ENCODE measurements around the gene NBAS.

NBAS gene

GRCh38 chr2:15559379-15560139, 1.6 kb downstream of the NBAS start:
- Mint-ChIP-seq H3K4me1 (ENCODE audit: low read depth) (peaks cover 32% of the 10 kb centered on the region), H3K4me3 (no peak overlapping the region), H3K27me3 (no peaks in the 10 kb centered on the region), H3K36me3 (ENCODE audit: low read depth) (peaks cover 21% of the 10 kb centered on the region), H3K27ac (no peak overlapping the region), H3K9me3 (no peaks in the 10 kb centered on the region)
- intact Hi-C loops (cut with micrococcal nuclease) = no loop called here

- Mint-ChIP-seq H3K4me3 (no peak overlapping the region), H3K27me3 (no peaks in the 10 kb centered on the region), H3K4me1 (ENCODE audit: low read depth) (peaks cover 32% of the 10 kb centered on the region), H3K27ac (no peak overlapping the region), H3K36me3 (ENCODE audit: low read depth) (peaks cover 37% of the 10 kb centered on the region), H3K9me3 (no peaks in the 10 kb centered on the region)
- intact Hi-C loops (cut with micrococcal nuclease) = no loop called here
Observed at GRCh38 chr2:15557887-15558311, 3.2 kb downstream of the NBAS start.

- Mint-ChIP-seq H3K27me3 (no peaks in the 10 kb centered on the region), H3K4me3 (no peak overlapping the region), H3K4me1 (ENCODE audit: low read depth) (peaks cover 25% of the 10 kb centered on the region), H3K9me3 (no peaks in the 10 kb centered on the region), H3K36me3 (ENCODE audit: low read depth) (peaks cover 48% of the 10 kb centered on the region), H3K27ac (no peak overlapping the region)
- intact Hi-C loops (cut with micrococcal nuclease) = no loop called here
Observed at GRCh38 chr2:15556311-15556930, 4.7 kb downstream of the NBAS start.

GRCh38 chr2:15555760-15556193, 5.4 kb downstream of the NBAS start:
- Mint-ChIP-seq H3K27ac (no peak overlapping the region), H3K9me3 (no peaks in the 10 kb centered on the region), H3K27me3 (no peaks in the 10 kb centered on the region), H3K36me3 (ENCODE audit: low read depth) (peaks cover 43% of the 10 kb centered on the region), H3K4me3 (no peak overlapping the region), H3K4me1 (ENCODE audit: low read depth) (peaks cover 25% of the 10 kb centered on the region)
- intact Hi-C loops (cut with micrococcal nuclease) = no loop called here

- peaks cover 46% of the 10 kb centered on the region for H3K36me3 Mint-ChIP-seq (ENCODE audit: low read depth)
- no peak overlapping the region for H3K4me3 Mint-ChIP-seq
Observed at GRCh38 chr2:15554525-15555218, 6.5 kb downstream of the NBAS start.

GRCh38 chr2:15553951-15554350, 7.2 kb downstream of the NBAS start:
- no peak overlapping the region for H3K27ac Mint-ChIP-seq
- no peak overlapping the region for H3K4me3 Mint-ChIP-seq

More at GRCh38 chr2:15554525-15555218, 6.5 kb downstream of the NBAS start:
- intact Hi-C loops (cut with micrococcal nuclease) = no loop called here
- Mint-ChIP-seq H3K27ac (no peak overlapping the region), H3K27me3 (no peaks in the 10 kb centered on the region), H3K9me3 (no peaks in the 10 kb centered on the region), H3K4me1 (ENCODE audit: low read depth) (peaks cover 15% of the 10 kb centered on the region)

GRCh38 chr2:15553519-15553918, 7.6 kb downstream of the NBAS start:
- Mint-ChIP-seq H3K36me3 (ENCODE audit: low read depth) (peaks cover 58% of the 10 kb centered on the region), H3K4me3 (no peak overlapping the region), H3K27ac (no peak overlapping the region), H3K27me3 (no peaks in the 10 kb centered on the region), H3K4me1 (ENCODE audit: low read depth) (peaks cover 5% of the 10 kb centered on the region), H3K9me3 (no peaks in the 10 kb centered on the region)
- intact Hi-C loops (cut with micrococcal nuclease) = no loop called here

More at GRCh38 chr2:15553951-15554350, 7.2 kb downstream of the NBAS start:
- peaks cover 7% of the 10 kb centered on the region for H3K4me1 Mint-ChIP-seq (ENCODE audit: low read depth)
- peaks cover 54% of the 10 kb centered on the region for H3K36me3 Mint-ChIP-seq (ENCODE audit: low read depth)
- H3K9me3 Mint-ChIP-seq = no peaks in the 10 kb centered on the region
- H3K27me3 Mint-ChIP-seq = no peaks in the 10 kb centered on the region
- intact Hi-C loops (cut with micrococcal nuclease) = no loop called here

- no peaks in the 10 kb centered on the region for H3K27me3 Mint-ChIP-seq
- H3K4me3 Mint-ChIP-seq = no peak overlapping the region
- H3K27ac Mint-ChIP-seq = no peak overlapping the region
- intact Hi-C loops (cut with micrococcal nuclease) = no loop called here
- H3K36me3 Mint-ChIP-seq (ENCODE audit: low read depth) = peaks cover 74% of the 10 kb centered on the region
- no peaks in the 10 kb centered on the region for H3K9me3 Mint-ChIP-seq
- H3K4me1 Mint-ChIP-seq (ENCODE audit: low read depth) = no peaks in the 10 kb centered on the region
Observed at GRCh38 chr2:15548974-15549373, 12.2 kb downstream of the NBAS start.

GRCh38 chr2:15547115-15547876, 13.8 kb downstream of the NBAS start:
- no peak overlapping the region for H3K27ac Mint-ChIP-seq
- no peak overlapping the region for H3K4me3 Mint-ChIP-seq
- intact Hi-C loops (cut with micrococcal nuclease) = no loop called here
- no peaks in the 10 kb centered on the region for H3K9me3 Mint-ChIP-seq
- H3K27me3 Mint-ChIP-seq = no peaks in the 10 kb centered on the region
- peaks cover 58% of the 10 kb centered on the region for H3K36me3 Mint-ChIP-seq (ENCODE audit: low read depth)
- no peaks in the 10 kb centered on the region for H3K4me1 Mint-ChIP-seq (ENCODE audit: low read depth)

GRCh38 chr2:15546297-15547098, 14.6 kb downstream of the NBAS start:
- no peak overlapping the region for H3K4me3 Mint-ChIP-seq
- H3K36me3 Mint-ChIP-seq (ENCODE audit: low read depth) = peaks cover 54% of the 10 kb centered on the region
- H3K27me3 Mint-ChIP-seq = no peaks in the 10 kb centered on the region
- no peaks in the 10 kb centered on the region for H3K9me3 Mint-ChIP-seq
- H3K27ac Mint-ChIP-seq = no peak overlapping the region
- H3K4me1 Mint-ChIP-seq (ENCODE audit: low read depth) = no peaks in the 10 kb centered on the region
- intact Hi-C loops (cut with micrococcal nuclease) = no loop called here

- Mint-ChIP-seq H3K27ac (no peak overlapping the region), H3K9me3 (no peaks in the 10 kb centered on the region), H3K4me1 (ENCODE audit: low read depth) (peaks cover 9% of the 10 kb centered on the region), H3K27me3 (no peaks in the 10 kb centered on the region), H3K36me3 (ENCODE audit: low read depth) (peaks cover 47% of the 10 kb centered on the region), H3K4me3 (no peak overlapping the region)
- intact Hi-C loops (cut with micrococcal nuclease) = no loop called here
Observed at GRCh38 chr2:15544227-15544626, 16.9 kb downstream of the NBAS start.

GRCh38 chr2:15543541-15543940, 17.6 kb downstream of the NBAS start:
- Mint-ChIP-seq H3K36me3 (ENCODE audit: low read depth) (peaks cover 46% of the 10 kb centered on the region), H3K4me1 (ENCODE audit: low read depth) (peaks cover 9% of the 10 kb centered on the region), H3K27me3 (no peaks in the 10 kb centered on the region), H3K27ac (no peak overlapping the region), H3K9me3 (no peaks in the 10 kb centered on the region), H3K4me3 (no peak overlapping the region)
- intact Hi-C loops (cut with micrococcal nuclease) = no loop called here

- no peak overlapping the region for H3K27ac Mint-ChIP-seq
- peaks cover 42% of the 10 kb centered on the region for H3K36me3 Mint-ChIP-seq (ENCODE audit: low read depth)
- no peaks in the 10 kb centered on the region for H3K9me3 Mint-ChIP-seq
- no peak overlapping the region for H3K4me3 Mint-ChIP-seq
- H3K27me3 Mint-ChIP-seq = no peaks in the 10 kb centered on the region
- H3K4me1 Mint-ChIP-seq (ENCODE audit: low read depth) = peaks cover 9% of the 10 kb centered on the region
- intact Hi-C loops (cut with micrococcal nuclease) = no loop called here
Observed at GRCh38 chr2:15543053-15543452, 18.1 kb downstream of the NBAS start.

All from dendritic cell treated with granulocyte-macrophage colony-stimulating factor and Interleukin-4, amounts not matched to agents 40 ng/mL and 50 ng/mL, for 4 days (primary cell).